Keratinocyte (primary cell): ENCODE data around the gene ARHGAP22. TPM values are rescaled to one million over a fixed set of nuclear protein-coding genes. Genes with fewer than 3 reads are reported as not detected.

Experiments
- DNase-seq: peaks from one replicate; pipeline ENCODE4 v3.0.0-alpha.2; 2011; ENCODE audit warnings: low read depth, missing footprints, low spot score
- FAIRE-seq: peaks from 2 replicates; lab custom pipeline; 2011; peaks lifted over from hg19 to GRCh38; lab: Jason Lieb, UNC
- H2AFZ ChIP-seq: 2 replicates; pipeline ENCODE4 v1.6.0; 2012; ENCODE audit warnings: low read length, control low read depth, inconsistent platforms; ENCODE audit not compliant: control insufficient read depth
- H3K27ac ChIP-seq: 2 replicates; pipeline ENCODE4 v1.5.1; 2011; ENCODE audit warnings: low read length; ENCODE audit not compliant: control insufficient read depth, insufficient read depth
- H3K27me3 ChIP-seq: 3 replicates; pipeline ENCODE4 v1.6.0; 2011; ENCODE audit warnings: low read length; ENCODE audit not compliant: control insufficient read depth, insufficient read depth; ENCODE audit errors: extremely low read depth
- H3K36me3 ChIP-seq, 2 experiments: 2 replicates in 1 of 2; 3 replicates in 1 of 2; pipeline ENCODE4 v1.5.1; 2011; ENCODE audit warnings: low read length in 2 of 2, mild to moderate bottlenecking in 1 of 2; ENCODE audit not compliant: control insufficient read depth in 2 of 2, insufficient read depth in 2 of 2; ENCODE audit errors: extremely low read depth in 1 of 2
- H3K4me1 ChIP-seq: 3 replicates; pipeline ENCODE4 v1.5.1; 2011; ENCODE audit warnings: low read length; ENCODE audit not compliant: control insufficient read depth, insufficient read depth; ENCODE audit errors: extremely low read depth
- H3K4me2 ChIP-seq: 3 replicates; pipeline ENCODE4 v1.6.0; 2011; ENCODE audit warnings: low read depth, low read length; ENCODE audit not compliant: control insufficient read depth, insufficient read depth; ENCODE audit errors: extremely low read depth
- H3K4me3 ChIP-seq, 3 experiments: fragments of 200-600 bp in 1 of 3; sonication (generic) in 1 of 3; 2 replicates in 2 of 3; 3 replicates in 1 of 3; pipeline ENCODE4 v1.5.1; 2011 to 2016; ENCODE audit warnings: low read length in 3 of 3, mild to moderate bottlenecking in 3 of 3, control low read depth in 2 of 3, inconsistent platforms in 1 of 3, low read depth in 1 of 3, mixed read lengths in 1 of 3, mixed run types in 1 of 3, moderate library complexity in 1 of 3; ENCODE audit not compliant: control insufficient read depth in 2 of 3, insufficient read depth in 2 of 3; ENCODE audit errors: extremely low read depth in 1 of 3
- H3K79me2 ChIP-seq: 2 replicates; pipeline ENCODE4 v1.6.0; 2012; ENCODE audit warnings: low read length; ENCODE audit not compliant: control insufficient read depth, insufficient read depth
- H3K9ac ChIP-seq: 3 replicates; pipeline ENCODE4 v1.6.0; 2011; ENCODE audit warnings: low read length; ENCODE audit not compliant: control insufficient read depth, insufficient read depth; ENCODE audit errors: extremely low read depth
- H3K9me1 ChIP-seq: 3 replicates; pipeline ENCODE4 v1.6.0; 2011; ENCODE audit warnings: low read length; ENCODE audit not compliant: control insufficient read depth, insufficient read depth; ENCODE audit errors: extremely low read depth
- H3K9me3 ChIP-seq: 2 replicates; pipeline ENCODE4 v1.5.1; 2012; ENCODE audit warnings: low read depth, low read length; ENCODE audit not compliant: control insufficient read depth
- H4K20me1 ChIP-seq: 3 replicates; pipeline ENCODE4 v1.6.0; 2011; ENCODE audit warnings: low read length; ENCODE audit not compliant: control insufficient read depth, insufficient read depth; ENCODE audit errors: extremely low read depth
- CTCF ChIP-seq, 3 experiments: IDR thresholded peaks in 1 of 3; conservative IDR thresholded peaks in 1 of 3; optimal IDR thresholded peaks in 1 of 3; 2 replicates in 2 of 3; 3 replicates in 1 of 3; pipeline versions ENCODE3 to v1.5.1; 2011; ENCODE audit warnings: low read length in 3 of 3, mild to moderate bottlenecking in 3 of 3, moderate library complexity in 2 of 3, control low read depth in 1 of 3, inconsistent platforms in 1 of 3; ENCODE audit not compliant: insufficient read depth in 2 of 3; ENCODE audit errors: extremely low read depth in 1 of 3
- EZH2 ChIP-seq: IDR thresholded peaks from one replicate; pipeline ENCODE4 v1.6.1; 2012; ENCODE audit warnings: inconsistent platforms, mild to moderate bottlenecking, low read length, moderate library complexity
- dilution Hi-C: fragments of 300-500 bp; cut with MboI; formaldehyde crosslinking; loops from one replicate; pipeline ENCODE4 v1.7.0; 2020; ENCODE audit warnings: low sequenced_read_pairs; ENCODE audit not compliant: extremely low pct_ligation_motif_present
- polyA plus RNA-seq, 5 experiments: library from polyadenylated mRNA; depleted of rRNA in 3 of 5; stranded (reverse) in 3 of 5; stranded (forward) in 1 of 5; unstranded in 1 of 5; fragments of >200 nt; gene quantifications; 1 replicate in 1 of 5; 2 replicates in 3 of 5; 3 replicates in 1 of 5; pipeline versions ENCODE4 v1.2.1 to v1.2.3, GENCODE V29; 2011 to 2012; ENCODE audit warnings: missing spikeins in 2 of 5, low read depth in 1 of 5, low replicate concordance in 1 of 5

ARHGAP22 gene
- polyA plus RNA-seq, 1 donor (not counting 4 experiments of a cell fraction or from before 2014, with no cell fraction given): 4.9 TPM

- H3K4me2 ChIP-seq: no peak overlapping the region
- no peak overlapping the region for H3K27ac ChIP-seq
- H3K27me3 ChIP-seq: no peaks in the 10 kb centered on the region
- H2AFZ ChIP-seq: no peak overlapping the region
- no peaks in the 10 kb centered on the region for H3K4me1 ChIP-seq
- no peaks in the 10 kb centered on the region for H3K79me2 ChIP-seq
- dilution Hi-C loops: no loop called here
- TF ChIP-seq CTCF (optimal IDR thresholded peaks at IDR 0.05 in 1 of 3, IDR thresholded peaks at IDR 0.05 in 1 of 3, conservative IDR thresholded peaks at IDR 0.05 in 1 of 3; ENCODE audit: extremely low read depth in 1 of 3, insufficient read depth in 2 of 3, low read length in 3 of 3) (no peak), EZH2 (no peak)
- H3K36me3 ChIP-seq: no peaks in the 10 kb centered on the region
- H3K9me1 ChIP-seq: no peaks in the 10 kb centered on the region
- H3K9ac ChIP-seq: no peak overlapping the region
- DNase-seq (no peak), FAIRE-seq (no peak)
- no peaks in the 10 kb centered on the region for H3K9me3 ChIP-seq
- H3K4me3 ChIP-seq: no peak overlapping the region
- H4K20me1 ChIP-seq: no peaks in the 10 kb centered on the region
Measured at GRCh38 chr10:48550071-48550691, 54.7 kb downstream of the ARHGAP22 start.

DNA sequence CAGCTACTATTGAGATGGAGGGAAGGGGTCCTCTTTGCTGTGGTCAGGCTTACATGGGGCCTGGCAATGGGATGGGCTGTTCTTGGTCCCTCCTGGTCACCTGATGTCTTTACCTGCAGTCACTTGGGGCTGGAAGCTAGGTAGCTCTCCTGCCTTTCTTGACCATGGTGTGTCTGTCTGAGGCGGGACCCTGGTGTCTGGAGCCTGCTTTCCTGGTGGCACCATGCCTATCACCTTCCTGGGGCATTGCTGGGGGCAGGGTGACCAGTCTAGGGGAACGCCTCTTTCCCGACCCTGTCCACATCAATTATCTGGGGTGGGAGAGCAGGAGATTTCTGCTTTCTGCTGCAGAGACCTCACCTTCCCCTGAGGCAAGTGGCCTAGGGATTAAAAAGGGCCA lies 55.6 kb downstream of the ARHGAP22 start:
- Histone ChIP-seq H3K27me3 (no peaks in the 10 kb centered on the region), H3K36me3 (no peaks in the 10 kb centered on the region), H4K20me1 (no peaks in the 10 kb centered on the region), H3K79me2 (no peaks in the 10 kb centered on the region), H3K4me3 (no peak overlapping the region), H3K9ac (no peak overlapping the region), H3K4me1 (no peaks in the 10 kb centered on the region), H3K9me3 (no peaks in the 10 kb centered on the region), H3K27ac (no peak overlapping the region), H2AFZ (no peak overlapping the region), H3K4me2 (no peak overlapping the region), H3K9me1 (no peaks in the 10 kb centered on the region)
- dilution Hi-C loops: no loop called here
- FAIRE-seq (no peak), DNase-seq (no peak)
- TF ChIP-seq CTCF (optimal IDR thresholded peaks at IDR 0.05 in 1 of 3, IDR thresholded peaks at IDR 0.05 in 1 of 3, conservative IDR thresholded peaks at IDR 0.05 in 1 of 3; ENCODE audit: extremely low read depth in 1 of 3, insufficient read depth in 2 of 3, low read length in 3 of 3): no peak
- no peak for TF ChIP-seq EZH2
